MCF 10A (cell line): ENCODE measurements around the gene FBXO17. TPM values are rescaled to one million over a fixed set of nuclear protein-coding genes. Genes with fewer than 3 reads are reported as not detected.

Experiments used
- BruUV-seq: library from RNA; stranded (reverse); fragments of 400-500 nt; replicated peaks from 2 replicates; lab custom pipeline; 2021; lab: Mats Ljungman, UMichigan
- CTCF ChIA-PET: fragments of 300-600 bp; sonication (Branson Sonifier 250); formaldehyde crosslinking; extraction: SDS; loops from one replicate; lab custom pipeline; 2021; ENCODE audit warnings: antibody characterized with exemption, inconsistent platforms; lab: Yijun Ruan, JAX
- POLR2A ChIA-PET: fragments of 300-600, 350-650 bp; sonication (Branson Sonifier 250); formaldehyde crosslinking; extraction: SDS; loops from one replicate; lab custom pipeline; 2020; ENCODE audit warnings: antibody characterized with exemption, inconsistent platforms; lab: Yijun Ruan, JAX
- DNase-seq: peaks from one replicate; pipeline ENCODE4 v3.0.0-alpha.2; 2018; ENCODE audit not compliant: unreplicated experiment
- H3K27ac Mint-ChIP-seq: one replicate; pipeline ENCODE4 v1.8.0; 2022; ENCODE audit warnings: mild to moderate bottlenecking, low read depth, mixed read lengths; ENCODE audit not compliant: unreplicated experiment
- H3K27me3 Mint-ChIP-seq: one replicate; pipeline ENCODE4 v1.8.0; 2022; ENCODE audit warnings: mixed read lengths; ENCODE audit not compliant: insufficient read depth, unreplicated experiment
- H3K36me3 Mint-ChIP-seq: one replicate; pipeline ENCODE4 v1.8.0; 2022; ENCODE audit warnings: mild to moderate bottlenecking, moderate library complexity, mixed read lengths; ENCODE audit not compliant: insufficient read depth, unreplicated experiment
- H3K4me1 Mint-ChIP-seq: one replicate; pipeline ENCODE4 v1.8.0; 2022; ENCODE audit warnings: mixed read lengths; ENCODE audit not compliant: insufficient read depth, unreplicated experiment
- H3K4me3 Mint-ChIP-seq: one replicate; pipeline ENCODE4 v1.8.0; 2022; ENCODE audit warnings: mild to moderate bottlenecking, moderate library complexity, mixed read lengths; ENCODE audit not compliant: unreplicated experiment
- H3K9me3 Mint-ChIP-seq: one replicate; pipeline ENCODE4 v1.8.0; 2022; ENCODE audit warnings: mixed read lengths; ENCODE audit not compliant: unreplicated experiment
- CTCF ChIP-seq: fragments of 200-600 bp; IDR thresholded peaks from one replicate; pipeline ENCODE4 v1.8.0; 2022; ENCODE audit warnings: antibody characterized with exemption, mild to moderate bottlenecking; ENCODE audit not compliant: unreplicated experiment
- intact Hi-C: fragments of 100-400 bp; cut with micrococcal nuclease; formaldehyde crosslinking; loops from 2 replicates; pipeline ENCODE4 v1.14.1; 2022
- total RNA-seq: library from RNA; stranded (reverse); gene quantifications from 2 replicates; pipeline ENCODE4 v1.2.3, GENCODE V29; 2022

FBXO17 gene
- total RNA-seq, 1 experiment from 2014 or later = 5.8 TPM

- intact Hi-C loops = loop anchor here (1.0 kb wide), 1 partner anchor 49 kb away; no protein-coding TSS in a partner anchor
- Mint-ChIP-seq H3K9me3 (no peaks in the 10 kb centered on the region), H3K36me3 (no peaks in the 10 kb centered on the region), H3K27me3 (no peaks in the 10 kb centered on the region), H3K4me1 (peaks cover 27% of the 10 kb centered on the region), H3K4me3 (peak within 1 kb of the TSS; percentile 88), H3K27ac (peak within 1 kb of the TSS; percentile 98)
- no peak for TF ChIP-seq CTCF
- CTCF ChIA-PET = interaction anchor here (0.6 to 1.4 kb wide), 5 partner anchors 13 to 496 kb away, joined by 3 to 11 read pairs (median 3); no protein-coding TSS in a partner anchor
- BruUV-seq = no TSS peak
- peak; percentile 100 for DNase-seq
- POLR2A ChIA-PET = interaction anchor here (0.8 to 2.7 kb wide), 22 partner anchors 9 to 525 kb away, joined by 3 to 40 read pairs (median 5); partner anchors contain the start of genes CCER2, ECH1, EIF3K and FAM98C
Measured at GRCh38 chr19:38899447-38900201, 75.9 kb downstream of the FBXO17 start, which contains the start of the genes NFKBIB and SIRT2. Gene NFKBIB (plus strand): TSS chr19:38899969. CDS start chr19:38900033, 64 bp downstream. Gene SIRT2 (minus strand): TSS chr19:38899618. CDS start chr19:38899521, 97 bp downstream.

- H3K9me3 Mint-ChIP-seq = no peaks in the 10 kb centered on the region
- peak overlapping the region; percentile 98 for H3K27ac Mint-ChIP-seq
- peak; percentile 13 for DNase-seq
- POLR2A ChIA-PET = interaction anchor here (0.8 kb wide), 1 partner anchor 31 kb away, joined by 3 read pairs; the partner anchor contains the start of genes MRPS12 and SARS2
- TF ChIP-seq CTCF = no peak
- CTCF ChIA-PET = no interaction called here
- no peaks in the 10 kb centered on the region for H3K27me3 Mint-ChIP-seq
- peaks cover 27% of the 10 kb centered on the region for H3K4me1 Mint-ChIP-seq
- H3K4me3 Mint-ChIP-seq = peak overlapping the region; percentile 88
- intact Hi-C loops = loop anchor here (1.0 kb wide), 1 partner anchor 49 kb away; no protein-coding TSS in a partner anchor
- H3K36me3 Mint-ChIP-seq = no peaks in the 10 kb centered on the region
- BruUV-seq = no TSS peak
Measured at GRCh38 chr19:38898788-38899446, 76.6 kb downstream of the FBXO17 start.

GRCh38 chr19:38894968-38895367 lies 80.6 kb downstream of the FBXO17 start:
- Mint-ChIP-seq H3K27ac (peak overlapping the region; percentile 54), H3K36me3 (peaks cover 5% of the 10 kb centered on the region), H3K27me3 (no peaks in the 10 kb centered on the region), H3K4me1 (peaks cover 16% of the 10 kb centered on the region), H3K9me3 (no peaks in the 10 kb centered on the region), H3K4me3 (no peak overlapping the region)
- BruUV-seq = no TSS peak
- no peak for DNase-seq
- no peak for TF ChIP-seq CTCF
- ChIA-PET CTCF (interaction anchor here (0.6 to 0.9 kb wide), 4 partner anchors 8 to 66 kb away, joined by 3 to 5 read pairs (median 4); no protein-coding TSS in a partner anchor), POLR2A (no interaction called here)
- intact Hi-C loops = no loop called here
